GDM1 (cell line): ENCODE results near the gene RPS3A.
A peak's percentile ranks its signal among the peaks of the same experiment; 100 is the strongest.
"Not testable (repeated sequence)": the region's sequence is repeated elsewhere in the genome, so short reads cannot be mapped to it uniquely, and the experiment has no call there.

Experiments used
- DNase-seq: peaks from one replicate; lab custom pipeline; 2025; lab: John Stamatoyannopoulos, UW

Gene RPS3A

DNA sequence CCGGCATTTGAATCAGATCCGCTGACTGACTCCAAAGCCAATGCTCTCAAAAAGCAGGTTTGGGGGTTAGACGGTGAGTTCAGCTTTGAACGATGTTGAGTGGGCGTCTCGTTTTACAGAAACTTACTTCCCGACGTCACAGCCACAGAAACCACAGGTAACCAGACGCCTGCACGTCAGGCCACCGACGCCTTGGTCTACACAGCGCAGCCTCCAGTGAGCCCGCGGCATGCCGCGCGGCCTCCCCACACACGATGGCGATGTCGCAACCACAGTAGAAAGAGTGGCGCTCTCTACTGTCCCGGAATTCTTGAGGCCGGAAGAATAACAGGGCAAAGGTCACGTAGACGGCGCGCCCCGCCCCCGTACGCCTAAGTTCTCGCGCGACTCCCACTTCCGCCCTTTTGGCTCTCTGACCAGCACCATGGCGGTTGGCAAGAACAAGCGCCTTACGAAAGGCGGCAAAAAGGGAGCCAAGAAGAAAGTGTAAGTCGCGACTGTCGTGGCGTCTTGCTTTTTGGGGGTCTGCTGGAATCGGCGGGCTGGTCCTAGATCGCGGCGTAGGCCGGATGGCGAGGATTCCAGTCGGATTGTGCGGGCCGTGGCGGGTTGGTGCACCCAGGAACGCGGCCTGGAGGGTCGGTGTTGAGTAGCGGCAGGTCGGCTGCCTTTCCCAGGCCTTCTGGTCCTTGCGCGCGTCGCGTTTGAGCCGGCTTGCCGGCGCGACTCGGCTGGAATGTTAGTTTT lies at the start of gene RPS3A:
RPS3A (plus strand) TSS at position 400 of the 747 bp plus-strand sequence; CDS start at position 425, 25 bp downstream.
- DNase-seq: peak; percentile 97

DNA sequence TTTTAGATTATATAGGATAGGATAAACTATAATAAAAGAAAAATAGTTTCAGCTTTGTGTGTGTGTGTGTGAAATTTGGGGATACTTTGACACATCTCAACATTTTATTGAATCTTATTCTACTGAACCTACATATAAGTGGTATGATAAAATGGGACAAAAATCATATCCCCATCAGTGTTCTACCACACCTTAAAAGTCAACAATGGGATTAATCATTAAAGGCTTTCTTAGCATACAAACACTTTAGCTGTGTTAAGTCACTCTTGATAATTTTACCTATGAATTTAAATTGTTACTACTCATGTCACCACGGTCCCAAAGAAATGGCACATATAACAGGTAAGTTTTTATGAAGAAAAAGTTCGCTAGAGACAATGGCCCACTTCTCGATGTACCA lies 46.6 kb upstream of the RPS3A start:
- DNase-seq: no peak

DNA sequence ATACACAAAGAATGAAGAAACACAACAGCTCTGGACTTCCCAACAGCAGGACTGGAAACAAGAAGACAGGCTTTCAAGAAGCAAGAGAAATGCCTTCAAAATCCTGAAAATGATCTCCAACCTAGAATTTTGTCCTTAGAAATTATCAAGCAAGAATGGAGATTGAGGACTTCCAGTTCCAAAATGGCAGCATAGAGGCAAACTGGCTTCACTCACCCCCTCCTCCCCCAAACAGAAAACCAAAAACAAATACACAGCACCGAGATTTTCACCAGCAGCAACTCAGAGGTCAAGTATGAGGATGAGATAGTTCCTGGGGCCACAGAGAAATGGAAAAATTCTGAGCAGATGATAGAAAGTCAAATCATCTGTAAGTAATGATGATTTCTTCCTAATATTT lies 43.9 kb upstream of the RPS3A start:
- DNase-seq: no peak

DNA sequence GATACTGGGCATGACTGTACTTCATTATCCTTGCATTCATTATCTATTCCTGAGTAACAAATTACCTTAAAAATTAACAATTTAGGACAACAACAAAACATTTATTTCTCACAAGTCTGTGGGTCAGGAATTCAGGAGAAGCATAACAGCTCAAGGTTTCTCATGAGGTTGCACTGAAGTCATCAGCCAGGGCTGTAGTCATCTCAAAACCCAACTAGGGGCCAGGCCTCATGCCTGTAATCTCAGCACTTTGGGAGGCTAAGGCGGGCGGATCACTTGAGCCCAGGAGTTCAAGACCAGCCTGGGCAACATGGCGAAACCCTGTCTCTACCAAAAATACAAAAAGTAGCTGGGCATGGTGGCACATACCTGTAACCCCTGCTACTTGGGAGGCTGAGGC lies 36.3 kb upstream of the RPS3A start:
- not testable (repeated sequence) for DNase-seq

DNA sequence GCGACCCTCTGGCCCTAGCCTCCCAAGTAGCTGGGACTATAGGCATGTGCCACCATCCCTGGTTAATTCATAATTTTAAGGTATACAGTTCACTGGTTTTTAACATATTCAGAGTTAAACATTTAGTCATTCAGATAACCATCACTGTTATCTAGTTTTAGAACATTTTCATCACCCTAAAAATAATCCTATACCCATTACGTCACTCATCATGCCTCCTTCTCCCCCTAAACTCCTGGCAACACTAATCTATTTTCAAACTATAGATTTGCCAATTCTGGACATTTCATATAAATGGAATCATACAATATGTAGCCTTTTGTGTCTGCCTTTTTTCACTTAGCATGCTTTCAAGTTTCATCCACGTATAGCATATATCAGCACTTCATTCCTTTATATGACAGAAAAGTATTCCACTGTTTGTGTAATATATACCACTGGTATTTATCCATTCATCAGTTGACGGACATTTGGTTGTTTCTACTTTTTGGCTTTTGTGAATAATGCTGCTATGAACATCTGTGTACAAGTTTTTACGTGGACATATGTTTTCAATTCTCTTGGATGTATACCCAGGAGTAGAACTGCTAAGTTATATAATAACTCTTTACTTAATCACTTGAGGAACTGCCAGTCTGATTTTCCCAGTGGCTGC lies 32.0 kb upstream of the RPS3A start:
- no peak for DNase-seq

DNA sequence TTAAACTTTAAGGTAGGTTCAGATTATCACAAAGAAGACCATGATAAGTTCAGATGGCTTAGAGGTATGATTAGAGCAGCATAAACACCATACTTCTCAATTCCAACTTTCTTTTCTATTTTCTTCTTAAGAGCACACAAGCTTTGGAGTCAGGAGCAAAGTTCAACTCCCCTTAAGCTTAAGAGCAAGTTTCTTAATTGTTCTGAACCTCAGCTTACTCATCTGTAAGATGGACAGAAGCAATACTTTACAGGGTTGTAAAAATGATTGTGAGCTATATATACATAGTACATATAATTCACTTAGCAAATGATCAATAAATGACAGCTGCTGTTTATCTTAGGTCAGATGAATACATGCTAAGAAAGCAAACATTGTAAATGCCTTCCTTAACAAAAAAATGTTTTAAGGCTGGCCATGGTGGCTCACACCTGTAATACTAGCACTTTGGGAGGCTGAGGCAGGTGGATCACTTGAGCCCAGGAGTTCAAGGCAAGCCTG lies 25.0 kb upstream of the RPS3A start:
- no peak for DNase-seq

DNA sequence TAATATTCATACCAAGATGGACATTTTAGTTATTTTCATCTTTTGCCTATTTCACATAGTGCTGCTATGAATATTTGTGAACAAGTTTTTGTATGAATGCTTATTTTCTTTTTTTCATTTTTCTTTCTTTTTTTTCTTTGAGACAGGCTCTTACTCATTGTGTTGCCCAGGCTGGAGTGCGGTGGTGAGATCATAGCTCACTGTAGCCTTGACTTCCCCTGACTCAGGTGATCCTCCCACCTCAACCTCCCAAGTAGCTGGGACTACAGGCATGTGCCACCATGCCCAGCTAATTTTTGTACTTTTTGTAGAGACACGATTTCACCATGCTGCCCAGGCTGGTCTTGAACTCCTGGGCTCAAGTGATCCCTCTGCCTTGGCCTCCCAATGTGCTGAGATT lies 21.4 kb upstream of the RPS3A start:
- not testable (repeated sequence) for DNase-seq

DNA sequence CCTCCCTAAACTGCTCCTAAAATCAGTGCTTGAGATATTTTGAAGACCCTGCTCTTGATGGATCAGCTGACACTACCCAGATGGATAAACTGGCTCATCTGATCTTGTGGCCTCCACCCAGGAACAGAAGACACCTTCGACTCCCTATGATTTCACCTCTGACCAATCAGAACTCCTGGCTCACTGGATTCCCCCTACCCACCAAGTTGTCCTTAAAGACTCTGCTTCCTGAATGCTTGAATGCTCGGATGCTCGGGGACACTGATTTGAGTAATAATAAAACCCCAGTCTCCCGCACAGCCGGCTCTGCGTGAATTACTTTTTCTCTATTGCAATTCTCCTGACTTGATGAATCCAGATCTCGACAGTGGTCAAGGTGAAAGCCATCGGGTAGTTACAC lies 12.0 kb upstream of the RPS3A start:
- DNase-seq: no peak

DNA sequence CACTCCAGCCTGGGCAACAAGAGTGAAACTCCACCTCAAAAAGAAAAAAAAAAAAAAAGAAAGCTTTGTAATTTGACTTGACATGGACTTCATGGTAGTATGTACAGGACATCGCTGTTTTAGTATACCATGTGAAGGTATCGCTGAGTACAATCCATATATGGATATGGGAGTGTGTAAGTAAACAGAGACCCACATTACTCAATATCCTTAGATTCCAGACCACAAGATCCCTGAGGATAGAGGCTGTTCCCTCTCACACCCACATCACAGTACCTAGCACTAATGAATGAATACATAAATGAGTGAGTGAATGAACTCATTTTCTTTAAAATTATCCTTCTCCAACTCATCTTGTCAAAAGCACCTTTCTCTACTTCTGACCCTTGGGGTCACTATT lies 8.4 kb upstream of the RPS3A start:
- no peak for DNase-seq

DNA sequence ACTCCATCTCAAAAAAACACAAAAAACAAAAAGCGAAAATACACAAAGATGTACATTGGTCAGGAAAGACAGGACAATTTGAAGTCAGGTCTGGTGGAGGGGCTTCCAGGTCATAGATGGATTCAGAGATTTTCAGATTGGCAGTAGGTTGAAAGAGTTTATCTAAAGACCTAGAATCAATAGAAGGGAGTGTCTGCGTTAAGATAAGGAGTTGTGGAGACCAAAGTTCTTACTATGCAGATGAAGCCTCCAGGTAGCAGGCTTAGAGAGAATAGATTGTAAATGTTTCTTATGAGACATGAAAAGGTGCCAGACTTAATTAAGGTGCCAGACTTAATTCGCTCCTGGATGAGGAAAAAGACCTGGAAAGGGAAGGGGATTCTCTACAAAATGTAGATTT lies 6.9 kb upstream of the RPS3A start:
- DNase-seq: no peak

DNA sequence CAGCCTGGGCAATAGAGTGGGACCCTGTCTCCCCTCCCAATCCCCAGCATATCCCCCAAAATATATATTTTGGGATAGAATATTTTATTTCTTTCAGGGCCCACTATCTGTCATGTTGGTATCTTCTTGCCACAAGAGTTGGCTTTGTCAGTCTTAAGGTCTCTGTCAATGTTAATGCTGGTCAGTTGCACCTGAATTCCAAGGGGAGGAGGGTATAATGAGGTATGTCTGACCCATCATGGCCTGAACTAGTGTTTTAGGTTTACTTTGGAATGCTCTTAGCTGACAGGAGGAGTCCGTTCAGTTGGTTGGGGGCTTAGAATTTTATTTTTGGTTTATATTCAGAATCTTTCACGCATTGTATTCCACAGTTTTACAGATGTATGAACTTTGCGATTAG lies 6.2 kb upstream of the RPS3A start:
- no peak for DNase-seq

DNA sequence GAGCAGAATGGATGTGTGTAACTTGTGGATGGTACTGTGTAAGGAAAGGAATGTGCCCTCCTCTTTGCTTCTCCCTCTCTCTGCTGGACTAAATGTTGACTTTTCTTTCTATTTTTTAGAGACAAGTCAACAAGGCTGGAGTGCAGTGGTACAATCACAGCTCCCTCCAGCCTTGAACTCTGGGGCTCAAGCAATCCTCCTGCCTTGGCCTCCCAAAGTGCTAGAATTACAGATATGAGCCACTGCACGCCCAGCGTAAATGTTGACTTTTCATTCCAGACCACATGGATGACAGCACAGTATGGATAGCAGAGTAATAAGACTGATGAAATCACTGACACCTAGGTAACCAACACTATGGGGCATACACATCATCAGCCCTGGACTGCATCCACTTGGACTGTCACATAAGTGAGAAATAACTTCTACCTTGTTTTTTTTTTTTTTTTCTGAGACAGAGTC lies 5.1 kb upstream of the RPS3A start:
- DNase-seq: no peak

DNA sequence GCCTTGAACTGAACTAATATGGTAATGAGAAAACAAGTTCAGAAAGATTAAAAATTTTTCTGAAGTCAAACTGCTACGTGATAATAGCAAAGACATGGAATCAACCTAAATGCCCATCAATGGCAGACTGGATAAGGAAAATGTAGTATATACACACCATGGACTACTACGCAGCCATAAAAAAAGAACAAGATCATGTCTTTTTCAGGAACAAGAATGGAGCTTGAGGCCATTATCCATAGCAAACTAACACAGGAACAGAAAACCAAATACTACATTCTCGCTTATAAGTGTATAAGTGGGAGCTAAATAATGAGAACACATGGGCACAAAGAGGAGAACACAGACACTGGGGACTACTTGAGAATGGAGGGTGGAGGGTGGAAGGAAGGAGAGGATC lies 4.3 kb upstream of the RPS3A start:
- no peak for DNase-seq

DNA sequence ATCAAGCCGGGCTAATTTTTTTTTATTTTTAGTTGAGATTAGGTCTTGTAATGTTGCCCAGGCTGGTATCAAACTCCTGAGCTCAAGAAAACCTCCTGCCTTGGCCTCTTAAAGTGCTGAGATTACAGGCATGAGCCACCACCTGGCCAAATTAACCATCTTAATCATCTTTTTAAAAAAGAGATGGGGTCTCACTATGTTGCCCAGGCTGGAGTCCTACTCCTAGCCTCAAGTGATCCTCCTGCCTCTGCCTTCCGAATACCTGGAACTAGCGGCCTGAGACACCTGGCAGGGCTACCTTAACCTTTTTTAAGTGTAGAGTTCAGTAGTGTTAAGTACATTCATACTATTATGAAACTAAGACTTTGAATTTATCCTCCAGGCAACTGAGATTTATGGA lies 1.7 kb upstream of the RPS3A start:
- no peak for DNase-seq

DNA sequence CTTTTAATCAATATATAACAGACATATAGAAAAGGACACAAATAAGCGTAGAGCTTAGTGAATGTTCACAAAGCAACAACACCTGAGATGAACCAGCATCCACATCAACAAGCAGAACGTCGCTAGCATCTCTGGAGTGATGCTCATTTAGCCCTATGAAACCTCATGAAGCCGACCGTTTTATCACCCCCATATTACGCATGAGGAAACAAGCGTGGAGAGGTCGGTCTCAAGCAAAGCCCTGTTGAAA lies 524 bp upstream of the RPS3A start:
- DNase-seq: no peak

DNA sequence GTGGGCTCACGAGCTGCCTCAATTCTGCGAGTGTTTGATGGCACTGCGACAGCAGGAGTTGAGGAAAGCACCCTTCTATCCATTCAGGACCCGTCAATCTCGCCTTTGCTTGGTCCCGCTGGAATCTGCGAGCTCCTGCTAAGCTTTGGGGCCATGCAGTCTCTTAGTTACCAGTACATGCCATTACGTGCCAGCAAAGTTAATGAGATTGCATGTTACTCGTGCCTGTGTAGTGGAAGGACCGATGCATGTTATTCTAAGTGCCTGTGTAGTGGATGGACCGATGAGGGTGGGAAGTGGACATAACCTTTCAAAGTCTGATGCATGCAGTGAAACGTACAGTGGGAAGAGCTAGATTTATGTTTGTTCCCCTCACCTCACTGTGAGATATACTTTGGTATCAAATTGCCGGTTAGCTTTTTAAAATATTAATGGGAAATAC lies 569 bp downstream of the RPS3A start:
- no peak for DNase-seq

DNA sequence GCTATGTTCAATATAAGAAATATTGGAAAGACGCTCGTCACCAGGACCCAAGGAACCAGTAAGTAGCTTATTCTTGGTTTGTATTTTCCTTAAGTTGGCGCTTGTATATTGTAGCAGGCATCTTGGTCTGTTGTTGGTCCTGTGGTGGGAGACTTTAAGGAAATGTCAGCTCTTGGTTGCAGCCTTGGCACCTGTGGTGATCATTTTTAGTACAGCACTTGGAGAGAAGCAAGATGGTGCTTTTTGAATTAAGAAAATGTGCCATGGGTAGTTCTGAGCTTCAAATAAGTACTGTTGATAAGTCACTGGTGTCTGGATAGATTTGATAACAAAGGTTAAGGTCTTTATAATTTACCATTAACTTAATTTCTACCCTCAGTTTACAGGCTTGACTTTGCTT lies 1.1 kb downstream of the RPS3A start:
- no peak for DNase-seq

DNA sequence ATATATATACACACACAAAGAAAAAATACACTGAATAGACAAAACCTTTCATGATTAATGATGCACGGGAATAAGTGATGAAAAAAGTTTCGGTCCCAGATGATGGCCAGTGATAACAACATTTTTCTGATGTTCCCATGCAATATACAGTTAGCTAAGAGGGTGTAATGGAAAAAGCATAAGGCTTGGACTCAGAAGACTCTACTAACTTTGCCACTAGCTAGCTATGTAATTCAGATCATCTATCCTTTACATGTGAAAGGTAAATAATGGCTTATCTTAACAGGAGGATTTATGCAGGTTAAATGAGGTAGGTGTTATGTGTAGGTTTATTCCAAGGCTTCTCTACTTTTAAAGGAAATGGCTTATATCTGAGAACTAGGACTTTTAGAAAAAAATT lies 4.3 kb downstream of the RPS3A start:
- DNase-seq: no peak

DNA sequence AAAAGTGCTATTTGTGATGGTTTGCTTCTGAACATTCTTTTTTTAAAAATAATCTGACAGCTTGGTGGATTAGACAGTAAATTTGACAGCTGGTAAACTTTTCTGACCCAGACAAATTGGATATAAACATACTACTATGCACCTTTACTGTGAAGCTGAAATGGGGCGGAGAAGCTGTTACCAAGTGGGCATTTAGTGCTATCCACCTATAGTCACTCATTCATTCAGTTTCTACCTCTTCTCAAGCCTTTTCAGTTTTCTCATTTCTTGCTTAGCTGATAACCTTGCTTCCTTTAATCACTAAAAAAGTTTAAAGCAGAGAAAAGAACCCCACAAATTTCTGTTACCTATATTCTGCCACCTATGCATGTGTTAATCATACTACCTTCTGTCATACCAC lies 5.2 kb downstream of the RPS3A start:
- no peak for DNase-seq

DNA sequence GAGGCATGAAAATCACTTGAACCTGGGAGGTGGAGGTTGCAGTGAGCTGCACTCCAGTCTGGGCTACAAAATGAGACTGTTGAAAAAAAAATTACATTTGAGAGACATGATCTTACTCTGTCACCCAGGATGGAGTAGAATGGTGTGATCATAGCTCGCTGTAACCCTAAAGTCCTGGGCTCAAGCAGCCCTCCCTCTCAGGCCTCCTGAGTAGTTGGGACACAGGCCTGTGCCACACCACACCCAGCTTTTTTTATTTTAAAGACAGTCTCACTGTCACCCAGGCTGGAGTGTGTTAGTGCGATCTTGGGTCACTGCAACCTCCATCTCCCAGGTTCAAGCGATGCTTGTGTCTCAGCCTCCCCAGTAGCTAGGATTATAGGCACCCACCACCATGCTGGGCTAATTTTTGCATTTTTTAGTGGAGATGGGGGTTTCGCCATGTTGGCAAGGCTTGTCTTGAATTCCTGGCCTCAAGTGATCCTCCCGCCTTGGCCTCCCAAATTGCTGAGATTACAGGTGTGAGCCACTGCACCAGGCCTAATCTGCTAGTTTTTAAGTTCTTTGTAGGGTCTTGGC lies 6.1 kb downstream of the RPS3A start:
- DNase-seq: no peak

DNA sequence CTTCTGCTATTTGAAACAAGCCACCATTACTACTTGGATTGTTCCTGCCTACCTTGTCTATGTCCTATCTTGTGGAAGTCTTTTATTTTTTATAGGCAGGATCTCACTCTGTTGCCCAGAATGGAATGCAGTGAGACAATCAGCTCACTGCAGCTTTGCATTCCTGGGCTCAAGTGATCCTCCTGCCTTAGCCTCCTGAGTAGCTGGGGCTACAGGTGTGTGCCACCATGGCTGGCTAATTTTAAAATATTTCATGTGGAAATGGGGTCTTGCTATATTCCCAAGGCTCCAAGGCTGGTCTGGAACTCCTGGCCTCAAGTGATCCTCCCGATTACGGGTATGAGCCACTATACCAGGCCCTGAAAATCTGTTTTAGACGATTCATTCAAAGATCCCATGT lies 7.6 kb downstream of the RPS3A start:
- no peak for DNase-seq

DNA sequence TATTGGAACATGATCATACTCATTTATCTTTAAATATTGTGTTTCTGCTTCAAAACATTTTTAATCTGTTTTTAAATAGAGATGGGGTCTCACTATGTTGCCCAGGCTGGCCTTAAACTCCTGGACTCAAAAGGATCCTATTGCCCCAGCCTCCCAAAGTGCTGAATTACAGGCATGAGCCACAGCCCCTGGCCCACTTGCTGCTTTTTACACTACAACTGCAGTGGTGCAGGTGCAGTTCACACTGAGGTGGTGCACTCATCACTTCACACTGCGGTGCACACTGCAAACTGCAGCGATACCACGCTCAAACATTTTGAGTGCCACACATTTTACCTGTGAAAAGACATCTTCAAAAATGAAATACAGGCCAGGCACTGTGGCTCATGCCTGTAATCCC lies 10.8 kb downstream of the RPS3A start:
- no peak for DNase-seq

DNA sequence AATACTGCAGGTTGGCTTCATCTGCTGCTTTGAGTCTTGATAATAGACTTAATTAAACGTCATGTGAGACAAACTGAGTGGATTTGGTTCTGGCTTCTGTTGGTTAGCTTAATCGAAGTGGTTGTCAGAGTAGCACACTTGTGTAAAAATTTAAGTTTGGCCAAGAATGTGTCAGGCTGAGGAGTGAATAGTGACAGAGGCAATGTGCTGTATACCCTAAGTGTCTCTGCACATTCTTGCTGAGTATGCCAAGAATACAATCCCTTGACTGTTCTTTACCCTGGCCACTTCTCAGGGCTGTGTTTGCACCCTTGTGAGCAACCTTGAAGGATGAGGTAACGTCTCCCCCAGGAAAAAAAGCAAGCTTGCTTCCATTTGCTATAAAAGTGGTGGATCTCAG lies 14.9 kb downstream of the RPS3A start:
- DNase-seq: no peak

DNA sequence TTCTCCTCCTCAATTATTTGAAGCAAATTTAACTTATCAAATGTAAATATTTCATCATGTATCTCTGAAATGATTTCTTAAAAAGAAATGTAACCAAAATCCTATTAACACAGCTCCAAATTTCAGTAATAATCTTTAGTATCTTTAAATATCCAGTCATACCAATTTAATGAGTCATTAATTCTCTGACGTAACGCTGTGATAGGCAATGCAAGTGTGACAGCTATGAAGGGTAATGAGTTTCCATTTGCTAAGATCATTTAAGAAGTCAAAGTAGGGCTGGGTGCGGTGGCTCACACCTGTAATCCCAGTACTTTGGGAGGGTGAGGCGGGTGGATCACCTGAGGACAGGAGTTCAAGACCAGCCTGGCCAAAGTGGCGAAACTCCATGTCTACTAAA lies 15.6 kb downstream of the RPS3A start:
- DNase-seq: no peak
